Right atrium auricular region (tissue), 2 donors: Measurements from ENCODE around the gene HES3. TPM values are rescaled to one million over a fixed set of nuclear protein-coding genes. Genes with fewer than 3 reads are reported as not detected.

ENCODE experiments used
- DNase-seq: peaks from one replicate; pipeline ENCODE4 v3.0.0-alpha.2; 2019; ENCODE audit warnings: low spot score
- H3K27ac ChIP-seq, 2 donors: fragments of 200-600 bp; sonication (generic); 1 replicate in 1 of 2; 2 replicates in 1 of 2; pipeline ENCODE4 v1.5.1; 2016 to 2019
- H3K27me3 ChIP-seq, 2 donors: fragments of 200-600 bp; sonication (generic); one replicate each; pipeline versions ENCODE4 v1.5.1 to v1.6.0; 2017 to 2019
- H3K36me3 ChIP-seq: fragments of 200-600 bp; sonication (generic); one replicate; pipeline ENCODE4 v1.5.1; 2016
- H3K4me1 ChIP-seq, 2 donors: fragments of 200-600 bp; sonication (generic); one replicate each; pipeline versions ENCODE4 v1.5.1 to v1.6.0; 2017 to 2019
- H3K4me3 ChIP-seq, 2 donors: fragments of 200-600 bp; sonication (generic); 1 replicate in 1 of 2; 2 replicates in 1 of 2; pipeline ENCODE4 v1.5.1; 2017 to 2019; ENCODE audit warnings: mild to moderate bottlenecking in 1 of 2, moderate library complexity in 1 of 2
- H3K9me3 ChIP-seq, 2 donors: fragments of 200-600 bp; sonication (generic); one replicate each; pipeline ENCODE4 v1.5.1; 2019
- CTCF ChIP-seq, 2 donors: fragments of 200-600 bp; sonication (generic); IDR thresholded peaks; one replicate each; pipeline ENCODE4 v1.5.1; 2019; ENCODE audit warnings: antibody characterized with exemption in 2 of 2
- total RNA-seq, 2 donors: library from RNA; depleted of rRNA; stranded (reverse); fragments of >200 nt; gene quantifications; one replicate each; pipeline ENCODE4 v1.1.0, GENCODE V29; 2016

Gene HES3
- total RNA-seq, 2 donors from 2014 or later, result not detected

DNA sequence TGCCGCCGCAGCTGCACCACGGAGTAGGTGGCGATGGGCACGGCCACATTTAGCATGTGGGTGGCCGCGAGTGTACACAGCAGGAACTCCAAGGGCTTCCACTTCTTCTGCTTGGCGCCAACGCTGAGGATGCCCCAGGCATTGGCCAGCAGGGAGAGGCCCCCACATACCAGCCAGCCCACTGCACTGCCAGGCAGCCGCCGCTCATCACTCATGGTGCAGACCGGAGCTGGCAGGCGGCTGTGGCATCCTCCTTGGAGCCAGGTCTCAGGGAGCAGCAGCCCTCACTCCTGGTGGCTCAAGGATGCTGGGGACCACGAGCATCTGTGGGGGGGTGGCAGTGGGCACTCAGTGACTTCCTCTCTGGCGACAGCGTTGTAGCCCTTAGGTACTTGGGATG, 10.7 kb downstream of the HES3 start:
- Histone ChIP-seq H3K9me3 (no peaks in the 10 kb centered on the region), H3K4me1 (peaks cover 0 to 13% of the 10 kb centered on the region in 2 donors), H3K27me3 (no peaks in the 10 kb centered on the region), H3K4me3 (no peak overlapping the region), H3K27ac (no peak overlapping the region), H3K36me3 (peaks cover 9% of the 10 kb centered on the region)
- TF ChIP-seq CTCF (IDR thresholded peaks at IDR 0.05), result no peak
- no peak for DNase-seq

- Histone ChIP-seq H3K27ac (no peak overlapping the region), H3K4me1 (peaks cover 0 to 23% of the 10 kb centered on the region in 2 donors), H3K36me3 (peaks cover 9% of the 10 kb centered on the region), H3K9me3 (no peaks in the 10 kb centered on the region), H3K27me3 (no peaks in the 10 kb centered on the region), H3K4me3 (no peak overlapping the region)
- no peak for DNase-seq
- TF ChIP-seq CTCF (IDR thresholded peaks at IDR 0.05), result no peak
Measured at GRCh38 chr1:6256645-6257044, 12.7 kb downstream of the HES3 start.

- Histone ChIP-seq H3K36me3 (peaks cover 9% of the 10 kb centered on the region), H3K27me3 (no peaks in the 10 kb centered on the region), H3K4me1 (peaks cover 0 to 32% of the 10 kb centered on the region in 2 donors), H3K27ac (no peak overlapping the region), H3K4me3 (no peak overlapping the region), H3K9me3 (no peaks in the 10 kb centered on the region)
- TF ChIP-seq CTCF (IDR thresholded peaks at IDR 0.05), result no peak
- no peak for DNase-seq
Measured at GRCh38 chr1:6257541-6258069, 13.6 kb downstream of the HES3 start.

- Histone ChIP-seq H3K27me3 (no peaks in the 10 kb centered on the region), H3K36me3 (peaks cover 5% of the 10 kb centered on the region), H3K4me1 (peaks cover 0 to 43% of the 10 kb centered on the region in 2 donors), H3K9me3 (no peaks in the 10 kb centered on the region), H3K27ac (no peak overlapping the region), H3K4me3 (no peak overlapping the region)
- TF ChIP-seq CTCF (IDR thresholded peaks at IDR 0.05), result no peak
- DNase-seq, result no peak
Measured at GRCh38 chr1:6258675-6259074, 14.7 kb downstream of the HES3 start.

- peak; percentile 91 for DNase-seq
- Histone ChIP-seq H3K27ac (peak overlapping the region; percentile 64 to 73), H3K27me3 (no peaks in the 10 kb centered on the region), H3K4me1 (peaks cover 0 to 47% of the 10 kb centered on the region in 2 donors), H3K9me3 (no peaks in the 10 kb centered on the region), H3K4me3 (peak overlapping the region; percentile 59 to 66), H3K36me3 (no peaks in the 10 kb centered on the region)
- no peak for TF ChIP-seq CTCF (IDR thresholded peaks at IDR 0.05)
Measured at GRCh38 chr1:6259491-6260362, 15.7 kb downstream of the HES3 start.
